OCI-LY3 (cell line): ENCODE data around the gene LMO3.
A peak's percentile ranks its signal among the peaks of the same experiment; 100 is the strongest.

ENCODE experiments used
- H2AFZ ChIP-seq: fragments of 200-600, 300-600 bp; shearing (Covaris generic); 2 replicates; pipeline ENCODE4 v1.6.0; 2014; ENCODE audit warnings: antibody characterized with exemption, low read depth, low read length
- H3K27ac ChIP-seq: fragments of 200-600, 300-600 bp; sonication (generic); 2 replicates; pipeline ENCODE4 v1.5.1; 2014; ENCODE audit warnings: mild to moderate bottlenecking, low read length, moderate library complexity, mixed read lengths
- H3K27me3 ChIP-seq: fragments of 200-600, 300-600 bp; sonication (generic); 2 replicates; pipeline ENCODE4 v1.6.1; 2014; ENCODE audit warnings: low read depth, low read length, mixed read lengths
- H3K36me3 ChIP-seq: fragments of 200-600, 300-600 bp; sonication (generic); replicated peaks from 2 replicates; pipeline ENCODE3; 2014; ENCODE audit warnings: low read depth, low read length, mixed read lengths
- H3K4me1 ChIP-seq: fragments of 300-600, 200-600 bp; sonication (generic); 2 replicates; pipeline ENCODE4 v1.6.1; 2014; ENCODE audit warnings: low read length, mixed read lengths
- H3K4me2 ChIP-seq: fragments of 200-600, 300-600 bp; sonication (generic); 2 replicates; pipeline ENCODE4 v1.6.1; 2014; ENCODE audit warnings: low read length, mixed read lengths
- H3K4me3 ChIP-seq: fragments of 300-600, 200-600 bp; sonication (generic); 2 replicates; pipeline ENCODE4 v1.5.1; 2014; ENCODE audit warnings: antibody characterized with exemption, mild to moderate bottlenecking, low read length, moderate library complexity
- H3K79me2 ChIP-seq: fragments of 300-600, 200-600 bp; shearing (Covaris generic); 2 replicates; pipeline ENCODE4 v1.6.1; 2014; ENCODE audit warnings: mild to moderate bottlenecking, low read length, mixed read lengths
- H3K9ac ChIP-seq: fragments of 300-600, 200-600 bp; shearing (Covaris generic); 2 replicates; pipeline ENCODE4 v1.6.0; 2014; ENCODE audit warnings: mild to moderate bottlenecking, low read length, moderate library complexity
- H3K9me3 ChIP-seq: fragments of 200-600, 300-600 bp; shearing (Covaris generic); 2 replicates; pipeline ENCODE4 v1.6.1; 2014; ENCODE audit warnings: low read length, mixed read lengths; ENCODE audit not compliant: insufficient read depth
- H4K20me1 ChIP-seq: fragments of 200-600, 300-600 bp; sonication (generic); 2 replicates; pipeline ENCODE4 v1.6.1; 2016; ENCODE audit warnings: low read length, mixed read lengths; ENCODE audit not compliant: insufficient read depth
- EZH2phosphoT487 ChIP-seq: fragments of 200-600 bp; shearing (Covaris generic); IDR thresholded peaks from 2 replicates; pipeline ENCODE4 v1.6.1; 2018; ENCODE audit warnings: antibody characterized with exemption, mixed run types, low read depth
- TF ChIP-seq, protein P1 (sequence below): fragments of 200-600, 300-600 bp; sonication (generic); IDR thresholded peaks from 2 replicates; pipeline ENCODE4 v1.5.1; 2014; ENCODE audit warnings: antibody characterized with exemption, low read length, low read depth

Gene LMO3

DNA sequence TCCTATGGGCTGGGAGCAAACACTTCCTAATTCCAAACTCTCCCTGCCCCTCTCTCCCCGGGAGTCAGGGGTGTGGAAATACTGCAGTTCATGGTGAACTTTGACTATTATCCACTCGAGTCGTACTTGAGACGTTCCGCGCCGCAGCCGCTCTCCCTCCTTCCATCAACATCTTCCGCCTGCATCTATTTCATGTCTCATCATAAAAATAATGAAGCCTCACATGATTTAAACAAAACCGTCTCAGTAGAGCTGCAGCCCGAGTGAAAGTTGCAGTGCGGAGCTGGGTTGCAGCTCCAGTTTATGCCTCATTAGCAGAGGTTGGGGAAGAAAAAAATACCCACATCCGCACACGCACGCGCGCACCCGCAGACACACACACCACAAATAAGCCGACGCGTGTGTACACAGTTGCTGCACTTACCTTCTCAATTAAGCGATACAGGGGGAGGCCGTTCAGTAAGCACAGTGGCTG is 283 bp downstream of the LMO3 start:
- Histone ChIP-seq H2AFZ (peak overlapping the region; percentile 66), H3K27ac (no peak overlapping the region), H4K20me1 (no peaks in the 10 kb centered on the region), H3K9me3 (no peaks in the 10 kb centered on the region), H3K36me3 (no peaks in the 10 kb centered on the region), H3K4me3 (peak overlapping the region; percentile 78), H3K27me3 (peaks cover 9% of the 10 kb centered on the region; the same call in 1 of the 2 replicates), H3K4me2 (peak overlapping the region; percentile 67), H3K4me1 (peaks cover 16% of the 10 kb centered on the region), H3K79me2 (no peaks in the 10 kb centered on the region), H3K9ac (peak overlapping the region; percentile 41)
- TF ChIP-seq, protein P1, sequence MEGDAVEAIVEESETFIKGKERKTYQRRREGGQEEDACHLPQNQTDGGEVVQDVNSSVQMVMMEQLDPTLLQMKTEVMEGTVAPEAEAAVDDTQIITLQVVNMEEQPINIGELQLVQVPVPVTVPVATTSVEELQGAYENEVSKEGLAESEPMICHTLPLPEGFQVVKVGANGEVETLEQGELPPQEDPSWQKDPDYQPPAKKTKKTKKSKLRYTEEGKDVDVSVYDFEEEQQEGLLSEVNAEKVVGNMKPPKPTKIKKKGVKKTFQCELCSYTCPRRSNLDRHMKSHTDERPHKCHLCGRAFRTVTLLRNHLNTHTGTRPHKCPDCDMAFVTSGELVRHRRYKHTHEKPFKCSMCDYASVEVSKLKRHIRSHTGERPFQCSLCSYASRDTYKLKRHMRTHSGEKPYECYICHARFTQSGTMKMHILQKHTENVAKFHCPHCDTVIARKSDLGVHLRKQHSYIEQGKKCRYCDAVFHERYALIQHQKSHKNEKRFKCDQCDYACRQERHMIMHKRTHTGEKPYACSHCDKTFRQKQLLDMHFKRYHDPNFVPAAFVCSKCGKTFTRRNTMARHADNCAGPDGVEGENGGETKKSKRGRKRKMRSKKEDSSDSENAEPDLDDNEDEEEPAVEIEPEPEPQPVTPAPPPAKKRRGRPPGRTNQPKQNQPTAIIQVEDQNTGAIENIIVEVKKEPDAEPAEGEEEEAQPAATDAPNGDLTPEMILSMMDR = no peak
- TF ChIP-seq EZH2phosphoT487 = no peak

DNA sequence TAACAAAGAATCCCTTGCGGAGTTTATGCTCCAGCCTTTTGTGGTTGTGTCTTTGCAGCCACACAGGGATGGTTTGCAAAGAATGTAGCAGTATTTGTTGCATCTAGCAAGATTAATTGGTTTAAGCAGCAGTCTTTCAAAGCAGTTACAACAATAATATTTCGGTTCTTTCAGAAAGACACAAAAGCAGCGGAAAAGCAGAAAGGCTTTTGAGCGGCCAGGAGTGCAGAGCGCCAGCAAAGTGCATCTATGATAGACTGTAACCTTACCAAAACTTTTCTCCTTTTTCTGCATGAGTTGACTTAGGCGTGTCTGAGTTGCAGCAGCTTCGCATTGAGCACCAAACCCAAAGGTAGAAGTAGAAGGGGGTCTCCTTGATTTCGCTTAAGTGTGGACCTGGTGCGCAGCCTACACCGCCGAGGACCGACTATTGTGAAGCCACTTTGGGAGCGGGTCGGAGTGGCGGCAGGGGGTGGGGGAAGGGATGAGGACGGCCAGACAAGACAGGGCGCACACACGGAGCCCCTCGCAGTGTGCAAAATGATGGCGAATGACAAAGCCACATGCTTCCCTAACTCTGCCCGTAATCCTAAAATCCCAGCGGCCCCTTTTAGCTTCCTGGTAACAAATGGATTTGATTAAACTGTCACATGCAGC is 1.2 kb downstream of the LMO3 start:
- H3K4me2 ChIP-seq = no peak overlapping the region
- H3K9ac ChIP-seq = no peak overlapping the region
- H3K79me2 ChIP-seq = no peaks in the 10 kb centered on the region
- no peaks in the 10 kb centered on the region for H4K20me1 ChIP-seq
- H3K36me3 ChIP-seq = no peaks in the 10 kb centered on the region
- H3K27me3 ChIP-seq = peaks cover 9% of the 10 kb centered on the region; the same call in 1 of the 2 replicates
- H2AFZ ChIP-seq = no peak overlapping the region
- no peak for TF ChIP-seq EZH2phosphoT487
- TF ChIP-seq, protein P1 = no peak
- no peaks in the 10 kb centered on the region for H3K9me3 ChIP-seq
- peaks cover 8% of the 10 kb centered on the region; the same call in 1 of the 2 replicates for H3K4me1 ChIP-seq
- no peak overlapping the region for H3K27ac ChIP-seq
- no peak overlapping the region for H3K4me3 ChIP-seq

DNA sequence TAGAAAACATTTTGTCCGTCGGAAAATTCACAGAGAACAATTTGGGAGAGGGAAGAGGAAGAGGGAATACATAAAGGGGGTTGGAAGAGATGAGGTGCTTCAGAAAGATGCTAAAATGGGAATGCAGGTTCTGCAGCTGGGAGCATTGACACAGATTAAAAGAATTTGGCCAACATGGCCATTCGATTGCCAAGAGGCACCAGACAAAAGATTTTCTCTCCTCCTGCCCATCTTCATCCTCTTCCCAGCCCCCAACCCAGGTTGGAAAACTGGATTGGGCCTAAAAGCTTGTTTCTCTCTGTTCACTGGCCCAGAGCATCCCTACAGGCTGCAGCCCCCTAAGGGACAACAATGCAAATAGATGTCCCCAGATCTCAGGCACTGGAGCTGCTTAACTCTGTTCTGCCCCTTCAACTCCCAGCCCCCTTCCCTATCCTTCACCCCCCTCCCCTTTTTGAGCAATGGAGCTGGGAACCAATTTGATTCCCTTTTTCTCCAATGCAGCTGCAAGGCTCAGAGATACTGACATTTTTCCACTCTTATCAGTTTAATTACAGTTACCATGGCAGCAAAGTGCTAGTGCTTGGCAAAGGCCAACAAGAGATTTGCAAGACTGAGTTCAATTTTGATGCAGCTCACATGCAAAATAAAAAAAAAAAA is 1.9 kb downstream of the LMO3 start:
- Histone ChIP-seq H3K4me3 (no peak overlapping the region), H3K4me2 (no peak overlapping the region)

More for the DNA sequence above, 1.9 kb downstream of the LMO3 start:
- Histone ChIP-seq H3K9ac (no peak overlapping the region), H3K4me1 (peaks cover 7% of the 10 kb centered on the region; the same call in 1 of the 2 replicates), H2AFZ (no peak overlapping the region), H3K9me3 (no peaks in the 10 kb centered on the region), H3K36me3 (no peaks in the 10 kb centered on the region), H3K27ac (no peak overlapping the region), H4K20me1 (no peaks in the 10 kb centered on the region), H3K79me2 (no peaks in the 10 kb centered on the region), H3K27me3 (peaks cover 9% of the 10 kb centered on the region; the same call in 1 of the 2 replicates)
- TF ChIP-seq EZH2phosphoT487 = no peak
- TF ChIP-seq, protein P1 = no peak
